NCI-H2227 (cell line): ENCODE results near the gene PPP1R12C.

Source experiments
- DNase-seq: peaks from one replicate; lab custom pipeline; 2025; ENCODE audit not compliant: unreplicated experiment; lab: John Stamatoyannopoulos, UW

PPP1R12C gene

GRCh38 chr19:55116859-55117662, at the start of gene PPP1R12C:
Gene PPP1R12C (minus strand): TSS chr19:55117637. CDS start chr19:55117543, 94 bp downstream.
- peak; percentile 84 for DNase-seq

DNA sequence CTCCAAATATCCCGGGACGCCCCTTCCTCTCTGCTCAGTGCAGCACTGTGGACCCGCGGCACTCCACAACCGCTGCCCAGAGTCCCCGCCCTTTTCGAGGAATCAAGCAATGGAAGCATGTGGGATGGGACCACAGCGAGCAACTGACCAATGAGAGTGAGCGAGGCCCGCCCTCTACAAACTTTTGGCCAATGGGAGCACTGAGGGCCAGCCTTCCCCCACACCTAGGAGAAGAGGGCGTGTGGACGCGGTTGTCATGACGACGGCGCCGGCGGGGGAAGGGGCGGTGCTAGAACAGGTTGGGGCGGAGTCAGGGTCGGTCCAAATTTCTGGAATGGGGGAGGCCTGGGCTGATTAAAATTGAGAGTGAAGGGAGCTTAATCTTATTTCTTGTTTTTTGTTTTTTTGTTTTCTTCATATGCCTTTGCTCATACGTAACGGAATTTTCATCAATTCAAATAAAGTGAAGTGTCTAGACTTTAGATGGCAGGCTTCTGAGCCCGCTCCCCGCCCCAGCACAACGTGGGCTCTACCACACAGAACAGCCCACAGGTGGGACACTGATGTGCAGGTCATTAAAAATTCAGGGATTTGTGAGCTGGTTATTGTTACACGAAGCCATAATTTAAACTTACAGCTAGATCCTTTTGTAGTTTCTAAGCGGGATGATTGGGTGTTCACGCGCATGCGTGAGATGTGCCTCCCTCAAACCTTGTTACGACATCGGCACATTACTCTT, 49.3 kb upstream of the PPP1R12C start, which contains the start of gene DNAAF3:
DNAAF3 (minus strand) TSS at position 84 of the 739 bp plus-strand sequence. CDS start 200 bp downstream, outside the sequence.
- DNase-seq, result peak; percentile 100

DNA sequence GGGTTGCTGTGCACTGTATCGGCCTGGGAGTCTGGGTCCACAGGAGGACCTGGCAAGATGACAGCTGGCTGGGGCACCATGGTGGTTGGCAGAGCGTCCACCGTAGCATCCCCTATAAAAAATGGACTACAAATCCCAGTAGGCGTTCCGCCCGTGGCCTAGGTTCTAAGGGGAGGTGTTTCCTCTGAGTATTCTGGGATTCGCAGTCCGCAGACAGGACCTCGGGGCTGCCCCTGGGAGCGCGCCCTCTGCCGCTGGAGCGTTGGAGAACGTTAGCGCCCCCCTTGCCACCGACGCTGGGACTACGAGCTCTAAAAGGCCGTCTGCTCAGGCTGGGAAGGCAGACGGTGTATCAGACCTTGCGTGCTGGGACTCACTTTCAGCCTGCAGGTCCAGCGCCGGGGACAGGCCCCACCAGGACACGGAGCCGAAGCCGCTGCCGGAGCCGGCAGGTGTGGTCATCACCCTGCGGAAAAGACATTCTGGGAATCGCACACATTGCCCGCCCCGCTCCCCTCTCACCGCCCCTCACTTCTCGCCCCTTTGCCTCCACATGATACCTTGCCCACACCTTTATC, 48.6 kb upstream of the PPP1R12C start:
- DNase-seq, result peak; percentile 99

- no peak for DNase-seq
Measured at GRCh38 chr19:55161571-55162322, 44.3 kb upstream of the PPP1R12C start.

- no peak for DNase-seq
Measured at GRCh38 chr19:55160986-55161365, 43.5 kb upstream of the PPP1R12C start.

DNA sequence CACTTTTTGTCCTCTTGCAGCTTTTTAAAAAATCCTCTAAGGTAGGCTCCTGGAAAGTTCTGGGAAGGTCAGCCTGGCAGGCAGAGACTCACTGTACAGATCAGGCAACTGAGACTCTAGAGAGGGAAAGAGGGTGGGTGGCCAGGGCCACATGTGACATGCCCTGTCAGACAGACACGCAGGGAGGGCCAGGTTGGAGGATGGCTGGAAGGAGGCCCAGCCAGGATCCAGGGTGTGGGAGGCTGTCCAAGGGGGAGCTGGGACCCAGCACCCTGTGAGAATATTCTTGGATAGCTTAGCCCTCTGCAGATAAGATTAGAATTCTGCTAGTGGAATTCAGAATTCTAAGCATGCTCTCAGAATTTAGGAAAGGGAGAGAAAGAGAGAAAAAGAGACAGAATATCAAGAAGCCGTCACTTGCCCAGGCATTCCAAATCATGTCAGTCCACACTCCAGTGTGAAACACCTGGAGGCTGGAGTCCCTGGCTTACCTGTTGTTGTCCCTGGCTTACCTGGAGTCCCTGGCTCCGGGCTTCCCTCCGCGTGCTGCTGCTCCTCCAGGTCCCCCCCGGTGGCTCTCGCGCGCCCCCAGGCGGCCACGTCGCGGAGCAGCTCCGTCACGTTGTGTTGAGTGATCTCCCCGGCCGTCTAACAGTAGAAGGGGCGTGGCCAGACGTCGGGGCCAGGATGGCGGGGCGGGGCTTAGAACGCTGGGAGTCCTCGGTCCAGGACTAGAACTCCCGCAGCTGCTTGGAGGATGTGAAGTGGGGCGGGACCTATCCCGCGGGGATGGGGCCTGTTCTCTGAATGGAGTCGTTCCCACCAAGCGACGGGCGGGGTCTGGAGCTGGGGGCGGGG, 42.9 kb upstream of the PPP1R12C start:
- DNase-seq, result peak; percentile 99

DNA sequence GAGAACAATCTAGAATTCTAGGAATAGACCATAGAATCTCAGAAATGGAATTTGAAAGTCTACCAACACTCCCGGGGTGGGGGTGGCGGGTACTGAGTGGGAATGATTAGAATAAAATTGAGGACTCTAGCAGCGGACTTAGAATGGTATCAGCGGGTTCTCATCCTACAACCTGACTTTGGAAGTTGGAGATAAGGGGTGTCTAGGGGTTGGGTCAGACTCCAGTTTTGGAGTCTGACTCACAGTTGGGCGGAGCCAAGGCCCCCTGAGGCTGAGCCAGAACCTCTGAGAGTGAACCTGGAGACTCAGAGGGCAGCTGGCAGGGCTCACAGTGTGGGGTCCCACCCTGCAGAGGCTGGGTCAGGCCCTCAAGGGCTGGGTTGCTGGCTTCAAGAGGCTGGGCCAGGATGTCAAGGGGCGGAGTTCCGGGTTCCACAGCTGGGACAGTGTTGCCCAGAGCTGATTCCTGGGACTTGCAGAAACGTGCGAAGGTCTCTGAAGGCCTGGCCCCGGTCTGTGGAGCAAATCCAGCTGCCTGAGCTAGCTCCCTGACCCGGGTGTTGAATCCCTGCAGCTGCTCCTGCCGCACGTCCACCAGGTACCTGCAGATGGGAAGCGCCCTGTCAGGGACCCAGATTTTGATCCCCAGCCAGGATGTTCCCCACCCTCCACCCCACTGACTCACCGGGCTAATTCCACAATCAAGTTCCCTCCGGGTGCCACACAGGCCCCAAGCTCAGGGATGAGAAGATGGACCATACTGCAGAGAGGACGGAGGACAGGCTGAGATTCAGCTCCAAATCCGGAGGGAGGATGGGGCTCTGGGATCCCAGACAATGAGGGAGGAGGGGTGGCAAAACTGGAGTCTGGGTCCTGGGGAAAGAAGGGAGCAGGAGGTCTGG, 41.7 kb upstream of the PPP1R12C start:
- DNase-seq, result no peak

DNA sequence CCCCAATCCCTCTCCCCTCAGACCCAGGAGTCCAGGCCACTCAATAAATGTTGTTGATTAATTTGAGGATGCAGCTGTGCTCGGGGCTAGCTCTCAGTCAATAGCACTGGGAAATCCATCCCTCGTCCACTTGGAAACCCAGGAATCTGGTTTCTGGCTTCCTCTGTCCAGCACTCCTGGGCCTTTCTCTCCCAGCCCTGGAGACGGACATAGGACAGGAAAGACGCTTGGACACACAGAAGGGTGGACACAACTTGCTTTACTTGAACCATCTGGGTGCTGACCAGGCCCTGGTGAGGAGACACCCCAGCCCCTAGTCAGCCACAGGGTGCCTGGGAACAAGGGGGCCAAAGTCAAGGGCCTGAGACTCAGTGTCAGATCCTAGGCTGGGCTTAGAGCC, 41.0 kb upstream of the PPP1R12C start:
- DNase-seq, result no peak

DNA sequence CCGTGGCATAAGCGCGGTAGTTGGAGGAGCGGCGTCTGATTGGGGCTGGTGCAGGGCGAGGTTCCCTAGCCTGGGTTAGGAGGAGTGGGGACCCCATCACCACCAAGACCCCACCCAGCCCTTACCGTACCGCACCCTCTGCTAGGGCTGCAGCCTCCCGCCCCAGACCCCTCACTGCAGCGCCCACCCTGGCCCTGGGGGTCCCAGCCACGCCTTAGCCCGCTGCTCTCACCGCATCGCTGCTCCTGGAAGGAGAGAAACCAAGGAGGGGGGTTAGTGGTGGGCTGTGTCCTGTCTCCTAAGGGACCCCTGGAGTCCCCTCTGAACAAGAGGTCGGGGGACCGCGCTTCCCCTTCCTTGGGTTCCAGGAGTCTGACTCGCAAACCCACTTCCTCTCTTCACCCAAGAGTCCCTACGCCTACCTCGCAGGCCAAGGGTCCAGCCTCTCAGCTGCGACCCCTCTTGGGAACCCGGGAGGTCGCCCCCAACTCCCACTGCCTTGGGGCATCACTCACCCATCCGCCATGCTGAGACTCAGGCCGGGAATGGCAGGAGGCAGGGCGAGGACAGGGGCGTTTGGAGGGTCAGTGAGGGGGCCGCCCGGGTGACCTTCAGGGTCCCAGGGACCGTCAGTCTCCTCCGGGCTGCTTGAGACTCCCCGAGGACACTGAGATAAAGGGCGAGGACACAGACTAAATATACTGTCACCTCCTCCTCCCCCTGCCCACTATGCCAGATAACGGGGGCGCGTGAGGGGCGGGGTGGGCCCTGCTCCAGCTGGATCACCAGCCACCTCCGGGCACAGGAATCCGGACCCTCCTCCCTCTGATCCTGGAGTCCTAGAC, 39.8 kb upstream of the PPP1R12C start, which contains the start of gene TNNI3:
TNNI3 (minus strand) TSS at position 669 of the 845 bp plus-strand sequence; CDS start at position 526, 143 bp downstream.
- no peak for DNase-seq

GRCh38 chr19:55156202-55157063, 39.0 kb upstream of the PPP1R12C start:
- DNase-seq, result peak; percentile 97

GRCh38 chr19:55155784-55156183, 38.3 kb upstream of the PPP1R12C start:
- peak; percentile 69 for DNase-seq

- no peak for DNase-seq
Measured at GRCh38 chr19:55153652-55154264, 36.3 kb upstream of the PPP1R12C start.

DNA sequence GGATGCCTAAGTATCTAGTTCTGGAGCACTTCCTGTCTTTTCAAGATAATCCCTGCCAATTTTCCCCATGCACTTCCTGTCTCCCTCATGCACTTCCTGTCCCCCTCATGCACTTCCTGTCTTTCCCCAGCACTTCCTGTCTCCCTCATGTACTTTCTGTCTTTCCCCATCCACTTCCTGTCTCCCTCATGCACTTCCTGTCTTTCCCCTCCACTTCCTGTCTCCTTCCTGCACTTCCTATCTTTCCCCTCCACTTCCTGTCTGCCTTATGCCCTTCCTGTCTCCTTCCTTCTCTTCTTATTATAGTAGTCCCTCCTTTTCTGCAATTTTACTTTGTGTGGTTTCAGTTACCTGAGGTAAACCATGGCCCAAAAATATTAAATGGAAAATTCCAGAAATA, 34.6 kb upstream of the PPP1R12C start:
- DNase-seq, result peak; percentile 50

DNA sequence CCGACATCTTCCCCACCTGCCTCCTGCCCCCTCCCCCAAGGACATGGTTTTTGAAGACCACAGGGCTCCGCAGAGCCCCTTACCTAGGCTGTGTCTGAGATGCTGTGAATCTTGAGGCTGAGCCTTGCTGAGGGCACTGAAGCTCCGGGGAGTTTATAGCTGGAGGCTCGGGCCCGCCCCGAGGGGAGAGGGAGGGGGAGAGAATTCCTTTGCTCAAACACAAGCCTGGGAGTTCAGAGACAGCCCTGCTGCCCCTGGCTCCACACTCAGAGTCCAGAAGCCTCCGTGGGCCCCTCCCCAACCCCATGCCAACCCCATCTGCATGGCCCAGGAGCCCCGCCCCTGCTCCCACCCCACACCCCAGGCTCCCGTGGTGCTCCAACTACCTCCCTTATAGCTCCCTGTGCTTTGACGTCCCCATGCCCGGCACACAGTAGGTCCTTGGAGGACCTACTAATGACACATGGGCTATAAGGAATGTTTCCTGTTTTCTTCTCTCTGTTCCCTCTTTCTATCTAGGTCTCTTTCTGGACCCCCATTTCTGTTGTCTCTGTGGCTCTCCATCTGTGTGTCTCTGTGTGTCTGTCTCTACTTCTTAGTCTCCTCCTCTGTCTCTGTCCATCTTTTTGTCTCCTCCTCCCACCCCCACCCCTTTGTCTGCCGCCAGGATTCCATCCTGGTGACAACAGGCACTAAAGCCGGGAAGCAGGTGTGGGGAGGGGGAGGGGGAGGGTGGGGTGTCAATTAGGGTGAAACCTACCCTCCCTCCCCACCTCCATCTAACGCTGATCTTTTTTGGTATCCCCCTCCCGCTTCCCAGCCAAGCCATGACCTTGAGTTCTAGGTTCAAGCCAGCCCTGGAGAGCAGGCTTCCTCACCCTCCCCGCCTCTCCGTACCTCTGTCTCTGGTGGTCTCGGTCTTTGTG, 31.9 kb upstream of the PPP1R12C start, which contains the start of gene TNNT1:
TNNT1 (minus strand) TSS at position 129 of the 926 bp plus-strand sequence. CDS start 2,049 bp downstream, outside the sequence.
- DNase-seq, result peak; percentile 72

- DNase-seq, result peak; percentile 56
Measured at GRCh38 chr19:55147545-55148251, 30.3 kb upstream of the PPP1R12C start.
